Superior temporal gyrus (tissue), 1 donor: ENCODE measurements around the gene SGF29.
A peak's percentile ranks its signal among the peaks of the same experiment; 100 is the strongest.
"Not testable (repeated sequence)": the region's sequence is repeated elsewhere in the genome, so short reads cannot be mapped to it uniquely, and the experiment has no call there.

Experiments used
- DNase-seq: peaks from one replicate; pipeline ENCODE4 v3.0.0-alpha.2; 2016; ENCODE audit errors: extremely low spot score

The SGF29 gene

GRCh38 chr16:28612359-28613280, 58.9 kb downstream of the SGF29 start:
- DNase-seq = not testable (repeated sequence)

- not testable (repeated sequence) for DNase-seq
Observed at GRCh38 chr16:28613912-28614311, 60.2 kb downstream of the SGF29 start.

- DNase-seq = not testable (repeated sequence)
Observed at GRCh38 chr16:28614561-28614960, 60.8 kb downstream of the SGF29 start.

GRCh38 chr16:28615486-28616223, 61.9 kb downstream of the SGF29 start:
- peak; percentile 55 for DNase-seq

- DNase-seq = not testable (repeated sequence)
Observed at GRCh38 chr16:28616224-28616577, 62.5 kb downstream of the SGF29 start.

- no peak for DNase-seq
Observed at GRCh38 chr16:28616636-28617035, 62.9 kb downstream of the SGF29 start.

GRCh38 chr16:28617874-28618273, 64.2 kb downstream of the SGF29 start:
- no peak for DNase-seq

GRCh38 chr16:28620316-28620715, 66.6 kb downstream of the SGF29 start:
- DNase-seq = not testable (repeated sequence)

GRCh38 chr16:28621481-28622155, 67.9 kb downstream of the SGF29 start:
- DNase-seq = no peak

- not testable (repeated sequence) for DNase-seq
Observed at GRCh38 chr16:28622532-28623171, 68.9 kb downstream of the SGF29 start.

GRCh38 chr16:28623172-28623711, 69.5 kb downstream of the SGF29 start:
- peak; percentile 15 for DNase-seq

GRCh38 chr16:28630905-28631304, 77.2 kb downstream of the SGF29 start:
- DNase-seq = not testable (repeated sequence)

- not testable (repeated sequence) for DNase-seq
Observed at GRCh38 chr16:28636093-28636823, 82.5 kb downstream of the SGF29 start.

GRCh38 chr16:28637765-28638164, 84.0 kb downstream of the SGF29 start, which contains the start of gene NPIPB8:
Gene NPIPB8 (plus strand): TSS chr16:28638065. CDS start chr16:28638361, 296 bp downstream.
- not testable (repeated sequence) for DNase-seq

- not testable (repeated sequence) for DNase-seq
Observed at GRCh38 chr16:28638359-28638758, 84.6 kb downstream of the SGF29 start.

GRCh38 chr16:28639959-28640358, 86.2 kb downstream of the SGF29 start:
- DNase-seq = not testable (repeated sequence)
